Subcutaneous adipose tissue (tissue), 4 donors: ENCODE results near the gene TOP3A. TPM values are rescaled to one million over a fixed set of nuclear protein-coding genes. Genes with fewer than 3 reads are reported as not detected.

ENCODE experiments used
- total RNA-seq, 4 donors: library from RNA; depleted of rRNA; stranded (reverse); fragments of >200 nt; gene quantifications; one replicate each; pipeline ENCODE4 v1.1.0, GENCODE V29; 2016
- TF ChIP-seq, protein P1 (sequence below): fragments of 450-650 bp; IDR thresholded peaks from one replicate; pipeline ENCODE4 v1.5.1; 2016; ENCODE audit warnings: low read depth, mild to moderate bottlenecking, control low read depth, antibody characterized with exemption, moderate library complexity

Gene TOP3A
- total RNA-seq, 4 donors from 2014 or later, result 20.9 to 32.2 (median 27.6) TPM

DNA sequence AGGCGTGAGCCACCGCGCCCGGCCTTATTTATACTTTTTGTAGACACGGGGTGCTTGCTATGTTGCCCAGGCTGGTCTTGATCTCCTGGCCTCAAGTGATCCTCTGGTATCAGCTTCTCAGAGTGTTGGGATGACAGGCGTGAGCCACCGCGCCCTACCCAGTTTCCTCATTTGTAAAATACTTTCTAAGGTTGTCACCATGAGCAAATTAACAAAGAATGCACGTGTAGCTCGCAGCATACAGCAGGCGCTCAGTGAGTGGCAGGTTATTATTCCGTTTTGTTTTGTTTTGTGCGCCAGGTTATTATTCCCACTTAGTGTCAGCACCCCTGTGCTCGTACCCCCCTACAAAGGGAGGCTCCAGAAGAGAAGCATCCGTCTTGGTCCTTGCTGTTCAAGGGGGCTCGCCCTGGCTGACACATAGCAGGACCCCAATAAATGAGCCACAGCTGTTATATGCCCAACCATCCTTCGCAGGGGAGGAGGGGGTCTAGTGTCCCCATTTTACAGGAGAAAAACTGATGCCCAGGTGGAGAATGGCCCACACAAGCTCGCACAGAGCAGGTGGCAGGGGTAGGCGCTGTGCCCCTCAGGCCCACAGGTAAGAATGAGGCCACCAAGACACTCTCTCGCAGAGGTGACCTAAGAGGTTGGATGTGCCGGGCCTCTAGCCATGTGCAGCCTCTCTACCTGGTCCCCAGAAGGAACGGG lies 55.0 kb downstream of the TOP3A start:
- TF ChIP-seq, protein P1, sequence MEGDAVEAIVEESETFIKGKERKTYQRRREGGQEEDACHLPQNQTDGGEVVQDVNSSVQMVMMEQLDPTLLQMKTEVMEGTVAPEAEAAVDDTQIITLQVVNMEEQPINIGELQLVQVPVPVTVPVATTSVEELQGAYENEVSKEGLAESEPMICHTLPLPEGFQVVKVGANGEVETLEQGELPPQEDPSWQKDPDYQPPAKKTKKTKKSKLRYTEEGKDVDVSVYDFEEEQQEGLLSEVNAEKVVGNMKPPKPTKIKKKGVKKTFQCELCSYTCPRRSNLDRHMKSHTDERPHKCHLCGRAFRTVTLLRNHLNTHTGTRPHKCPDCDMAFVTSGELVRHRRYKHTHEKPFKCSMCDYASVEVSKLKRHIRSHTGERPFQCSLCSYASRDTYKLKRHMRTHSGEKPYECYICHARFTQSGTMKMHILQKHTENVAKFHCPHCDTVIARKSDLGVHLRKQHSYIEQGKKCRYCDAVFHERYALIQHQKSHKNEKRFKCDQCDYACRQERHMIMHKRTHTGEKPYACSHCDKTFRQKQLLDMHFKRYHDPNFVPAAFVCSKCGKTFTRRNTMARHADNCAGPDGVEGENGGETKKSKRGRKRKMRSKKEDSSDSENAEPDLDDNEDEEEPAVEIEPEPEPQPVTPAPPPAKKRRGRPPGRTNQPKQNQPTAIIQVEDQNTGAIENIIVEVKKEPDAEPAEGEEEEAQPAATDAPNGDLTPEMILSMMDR, result no peak

DNA sequence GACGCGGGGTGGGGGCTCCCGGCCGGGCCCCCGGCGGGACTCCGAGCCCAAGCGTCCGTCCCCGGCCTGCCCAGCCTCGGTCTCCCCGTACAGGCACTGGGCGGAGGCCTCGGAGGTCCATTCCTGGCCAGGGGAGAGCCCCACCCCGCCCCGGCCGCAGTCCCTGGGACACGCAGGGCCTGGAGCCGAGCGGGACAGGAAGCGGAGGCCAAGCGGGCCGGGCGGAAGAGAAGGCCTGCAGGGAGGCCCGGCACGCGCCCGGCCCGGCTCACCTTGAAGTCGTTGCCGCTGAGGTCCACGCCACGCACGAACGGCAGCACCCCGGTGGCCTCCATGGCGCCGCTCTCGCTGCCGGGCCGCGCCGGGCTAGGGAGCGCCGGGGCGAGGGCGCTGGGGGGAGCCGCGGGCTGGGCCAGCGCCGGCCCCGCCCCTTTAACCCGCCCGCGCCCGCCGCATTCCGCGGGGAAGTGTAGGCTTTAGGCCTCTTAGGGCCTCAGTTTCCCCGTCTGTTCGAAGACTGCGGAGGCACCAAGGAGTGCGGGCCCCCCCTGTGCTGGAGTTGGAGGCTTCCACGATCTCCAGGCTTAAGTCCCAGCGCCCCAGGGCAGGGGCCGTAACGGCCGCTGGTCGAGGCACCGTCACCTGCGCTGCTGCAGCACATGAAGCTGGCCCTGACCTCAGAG lies 56.3 kb downstream of the TOP3A start, which contains the start of gene FLII:
TSS of gene FLII (minus strand) at position 383 of the 683 bp plus-strand sequence. CDS start at position 335, 48 bp downstream.
- TF ChIP-seq, protein P1, result no peak

DNA sequence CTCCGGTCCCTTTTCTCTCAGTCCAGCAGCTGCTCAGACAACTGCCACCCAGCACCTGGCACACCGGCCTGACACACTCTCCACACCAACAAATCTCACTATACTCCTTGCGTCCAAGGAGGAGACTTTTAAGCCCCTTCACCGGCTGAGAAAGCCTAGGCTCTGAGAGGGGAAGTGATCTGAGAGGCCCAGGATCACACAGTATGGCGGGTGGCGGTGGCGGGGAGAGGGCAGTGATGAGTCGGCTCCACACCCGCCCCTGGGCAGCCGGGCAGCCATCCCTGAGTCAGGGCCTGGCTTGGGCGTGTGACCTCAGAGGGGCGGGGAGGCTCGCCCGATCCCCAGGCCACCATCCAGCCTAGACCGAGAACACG lies 56.8 kb downstream of the TOP3A start:
- TF ChIP-seq, protein P1, result no peak

DNA sequence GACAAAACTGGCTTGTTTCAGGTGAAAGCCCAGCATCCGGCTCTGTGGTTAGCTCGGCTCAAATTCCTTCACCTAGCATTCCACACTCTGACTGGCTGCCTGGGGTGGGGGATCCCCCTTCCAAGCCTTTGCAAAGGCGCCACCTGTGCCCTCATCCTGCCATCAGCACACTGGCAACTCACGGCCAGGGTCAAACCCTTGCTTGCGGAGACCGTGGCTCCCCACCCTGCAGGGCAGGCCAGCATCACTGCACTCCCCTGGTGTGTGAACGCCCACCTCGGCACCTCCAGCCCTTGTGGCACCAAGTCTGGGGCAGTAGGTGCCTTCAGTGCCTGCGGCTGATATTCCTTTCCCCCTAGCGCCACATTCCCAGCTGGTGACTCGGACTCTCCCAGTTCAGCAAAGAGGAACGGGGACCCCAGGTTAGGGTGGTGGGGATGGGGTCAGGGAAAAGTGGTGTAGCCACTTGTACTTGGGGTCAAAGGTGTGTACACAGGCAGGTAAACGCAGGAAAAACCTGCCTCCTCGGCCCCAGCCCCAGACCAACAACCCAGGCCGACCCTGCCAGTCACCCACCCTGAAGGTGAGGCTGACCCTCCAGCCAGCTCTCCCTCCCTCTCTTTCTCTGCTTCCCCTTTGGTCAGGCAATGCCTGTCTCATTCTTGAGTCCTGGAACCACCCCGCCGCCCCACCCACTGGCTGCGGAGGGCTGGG lies 57.4 kb downstream of the TOP3A start:
- TF ChIP-seq, protein P1, result no peak

DNA sequence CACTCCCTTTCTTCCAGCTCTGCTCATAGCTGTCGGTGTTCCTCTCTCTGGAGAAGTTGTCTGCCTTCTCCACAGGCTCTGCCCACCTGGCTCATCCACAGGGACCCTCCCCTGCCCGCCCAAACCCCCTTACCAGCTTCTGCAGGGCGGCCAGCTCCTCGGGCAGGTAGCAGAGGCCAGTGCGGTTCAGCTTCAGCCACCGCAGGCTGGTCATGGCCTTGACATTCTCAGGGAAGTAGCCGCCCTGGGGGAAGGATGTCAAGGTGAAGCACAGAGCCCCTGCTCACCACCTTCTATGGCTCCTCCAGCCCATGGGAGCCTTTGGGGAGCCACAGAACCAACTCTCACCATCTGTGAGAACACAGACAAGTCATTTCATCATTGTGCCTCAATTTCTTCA lies 58.0 kb downstream of the TOP3A start:
- TF ChIP-seq, protein P1, result no peak

DNA sequence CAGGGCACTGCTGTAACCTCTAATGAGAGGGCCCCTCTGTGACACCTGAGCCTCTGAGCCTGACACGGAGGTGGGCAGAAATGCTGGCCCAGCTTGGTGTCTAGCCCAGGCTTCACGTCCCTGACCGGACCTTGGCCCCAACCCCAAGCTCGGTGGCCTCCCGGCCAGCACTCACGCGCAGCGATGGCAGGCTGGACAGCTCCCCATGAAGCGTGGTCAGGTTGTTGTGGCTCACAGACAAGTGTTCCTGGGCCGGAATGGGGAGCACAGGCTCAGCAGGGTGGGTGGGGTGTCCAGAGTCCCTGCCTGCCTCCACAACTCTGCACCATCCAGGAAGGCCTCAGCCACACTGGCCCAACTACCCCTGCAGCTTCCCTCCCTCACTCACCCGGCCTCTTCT lies 58.4 kb downstream of the TOP3A start:
- TF ChIP-seq, protein P1, result no peak
